Fibroblast of the aortic adventitia (primary cell): Measurements from ENCODE around the gene STK26. TPM values are rescaled to one million over a fixed set of nuclear protein-coding genes. Genes with fewer than 3 reads are reported as not detected.

Experiments used
- DNase-seq: peaks from one replicate; pipeline ENCODE4 v3.0.0-alpha.2; 2010; ENCODE audit warnings: low read depth
- H3K4me3 ChIP-seq: 2 replicates; pipeline ENCODE4 v1.5.1; 2011; ENCODE audit warnings: low read depth, mild to moderate bottlenecking, control low read depth, low read length, moderate library complexity
- CTCF ChIP-seq: IDR thresholded peaks from 2 replicates; pipeline ENCODE4 v1.5.1; 2011; ENCODE audit warnings: mild to moderate bottlenecking, low read length, control low read depth, inconsistent platforms; ENCODE audit not compliant: insufficient read depth
- total RNA-seq: library from RNA; depleted of rRNA; stranded (reverse); fragments of >200 nt; gene quantifications from 2 replicates; pipeline ENCODE4 v1.2.3, GENCODE V29; 2012; ENCODE audit warnings: low replicate concordance

The STK26 gene
- total RNA-seq: 0.57 and 1.6 TPM in 2 replicates

- TF ChIP-seq CTCF: no peak
- DNase-seq: peak; percentile 10
- peak within 1 kb of the TSS; percentile 57 for H3K4me3 ChIP-seq
Measured at GRCh38 chrX:132022967-132023895, at the start of gene STK26. Gene STK26 (plus strand): TSS chrX:132023302. CDS start chrX:132023618, 316 bp downstream.

- TF ChIP-seq CTCF: no peak
- H3K4me3 ChIP-seq: no peak overlapping the region
- no peak for DNase-seq
Measured at GRCh38 chrX:131975851-131976250, 47.3 kb upstream of the STK26 start.

- TF ChIP-seq CTCF: no peak
- H3K4me3 ChIP-seq: no peak overlapping the region
- no peak for DNase-seq
Measured at GRCh38 chrX:131977619-131978018, 45.5 kb upstream of the STK26 start.

GRCh38 chrX:131979116-131979515, 44.0 kb upstream of the STK26 start:
- no peak for DNase-seq
- TF ChIP-seq CTCF: no peak
- H3K4me3 ChIP-seq: no peak overlapping the region

- TF ChIP-seq CTCF: no peak
- DNase-seq: no peak
Measured at GRCh38 chrX:131985526-131986049, 37.5 kb upstream of the STK26 start.

GRCh38 chrX:131987252-131987651, 35.9 kb upstream of the STK26 start:
- H3K4me3 ChIP-seq: no peak overlapping the region
- no peak for DNase-seq
- TF ChIP-seq CTCF: no peak

More at GRCh38 chrX:131985526-131986049, 37.5 kb upstream of the STK26 start:
- H3K4me3 ChIP-seq: no peak overlapping the region
